Uterus (tissue), 2 donors: ENCODE results near the gene CNOT9.

Experiments used
- CTCF ChIP-seq, 4 experiments: fragments of 200-600 bp in 2 of 4; fragments of 450-650 bp in 2 of 4; sonication (generic) in 2 of 4; IDR thresholded peaks; one replicate each; pipeline ENCODE4 v1.5.1; 2016 to 2019; ENCODE audit warnings: antibody characterized with exemption in 4 of 4, mild to moderate bottlenecking in 2 of 4, moderate library complexity in 1 of 4
- POLR2A ChIP-seq, 2 donors: fragments of 450-650 bp; IDR thresholded peaks; one replicate each; pipeline ENCODE4 v1.6.1; 2016; ENCODE audit warnings: antibody characterized with exemption in 2 of 2, mild to moderate bottlenecking in 1 of 2, moderate library complexity in 1 of 2

DNA sequence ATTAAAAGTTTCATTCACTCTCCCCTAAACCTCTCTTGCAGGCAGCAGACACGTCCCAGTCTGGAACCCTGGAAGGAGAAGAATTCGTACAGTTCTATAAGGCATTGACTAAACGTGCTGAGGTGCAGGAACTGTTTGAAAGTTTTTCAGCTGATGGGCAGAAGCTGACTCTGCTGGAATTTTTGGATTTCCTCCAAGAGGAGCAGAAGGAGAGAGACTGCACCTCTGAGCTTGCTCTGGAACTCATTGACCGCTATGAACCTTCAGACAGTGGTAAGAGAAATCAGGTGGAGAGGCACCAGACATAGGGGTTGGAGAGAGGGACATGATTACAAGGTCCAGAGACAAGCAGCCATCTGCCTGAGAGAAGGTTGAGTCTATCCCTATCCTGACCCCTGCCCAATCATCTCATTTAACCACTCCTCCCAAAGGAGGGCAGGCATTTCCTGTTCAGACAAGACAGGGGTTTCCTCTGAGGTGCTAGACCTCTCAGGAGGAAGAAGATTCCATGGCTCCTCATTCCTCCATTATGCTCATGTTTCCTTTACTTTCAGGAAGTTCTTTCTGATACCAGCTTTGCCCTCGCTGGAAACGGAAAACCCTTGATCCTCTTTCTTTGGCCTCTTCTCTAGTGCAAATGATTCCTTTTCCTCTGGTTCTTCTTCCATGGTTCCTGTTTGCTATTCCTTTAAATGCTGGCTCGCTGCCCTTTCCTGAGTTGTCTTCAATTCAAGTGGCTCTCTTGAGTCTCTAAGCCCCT is 54.1 kb downstream of the CNOT9 start:
- TF ChIP-seq POLR2A (IDR thresholded peaks at IDR 0.05) (no peak), CTCF (IDR thresholded peaks at IDR 0.05) (no peak)
